ENCODE data around the gene STK35.

The STK35 gene

GRCh38 chr20:2104236-2104635 lies 2.6 kb downstream of the STK35 start:
- DNase-seq (ENCODE audit: low read depth), result no peak

- DNase-seq (ENCODE audit: low read depth), result no peak
Measured at GRCh38 chr20:2108498-2108897, 6.9 kb downstream of the STK35 start.

GRCh38 chr20:2108987-2109386 lies 7.4 kb downstream of the STK35 start:
- peak; percentile 77 for DNase-seq (ENCODE audit: low read depth)

- no peak for DNase-seq (ENCODE audit: low read depth)
Measured at GRCh38 chr20:2109425-2110210, 8.0 kb downstream of the STK35 start.

GRCh38 chr20:2112910-2113309 lies 11.3 kb downstream of the STK35 start:
- DNase-seq (ENCODE audit: low read depth), result no peak

- no peak for DNase-seq (ENCODE audit: low read depth)
Measured at GRCh38 chr20:2114127-2114959, 12.7 kb downstream of the STK35 start.

GRCh38 chr20:2114990-2115681 lies 13.5 kb downstream of the STK35 start:
- no peak for DNase-seq (ENCODE audit: low read depth)

GRCh38 chr20:2116170-2116940 lies 14.7 kb downstream of the STK35 start:
- no peak for DNase-seq (ENCODE audit: low read depth)

GRCh38 chr20:2118783-2119182 lies 17.2 kb downstream of the STK35 start:
- DNase-seq (ENCODE audit: low read depth), result no peak

- DNase-seq (ENCODE audit: low read depth), result no peak
Measured at GRCh38 chr20:2122936-2123335, 21.3 kb downstream of the STK35 start.

GRCh38 chr20:2123720-2124119 lies 22.1 kb downstream of the STK35 start:
- no peak for DNase-seq (ENCODE audit: low read depth)

GRCh38 chr20:2124564-2125213 lies 23.1 kb downstream of the STK35 start:
- no peak for DNase-seq (ENCODE audit: low read depth)

- DNase-seq (ENCODE audit: low read depth), result no peak
Measured at GRCh38 chr20:2125474-2126112, 24.0 kb downstream of the STK35 start.

GRCh38 chr20:2127238-2127637 lies 25.6 kb downstream of the STK35 start:
- DNase-seq (ENCODE audit: low read depth), result no peak

- no peak for DNase-seq (ENCODE audit: low read depth)
Measured at GRCh38 chr20:2128542-2128941, 26.9 kb downstream of the STK35 start.

GRCh38 chr20:2130062-2130591 lies 28.5 kb downstream of the STK35 start:
- DNase-seq (ENCODE audit: low read depth), result no peak

GRCh38 chr20:2130683-2131082 lies 29.1 kb downstream of the STK35 start:
- no peak for DNase-seq (ENCODE audit: low read depth)

GRCh38 chr20:2131366-2131765 lies 29.7 kb downstream of the STK35 start:
- DNase-seq (ENCODE audit: low read depth), result no peak

- DNase-seq (ENCODE audit: low read depth), result no peak
Measured at GRCh38 chr20:2132461-2132901, 30.9 kb downstream of the STK35 start.

GRCh38 chr20:2133318-2134183 lies 31.9 kb downstream of the STK35 start:
- no peak for DNase-seq (ENCODE audit: low read depth)
